DND-41 (cell line): ENCODE data around the gene ELOVL5.

Experiments
- ATAC-seq: fragments of 200-7000 bp; cut with Tn5 transposase; 3 replicates; pipeline ENCODE4 v1.9.1; 2021; ENCODE audit warnings: low read depth; ENCODE audit not compliant: insufficient read depth
- DNase-seq: peaks from one replicate; pipeline ENCODE4 v3.0.0-alpha.2; 2020
- H2AFZ ChIP-seq: 2 replicates; pipeline ENCODE4 v1.6.0; 2012; ENCODE audit warnings: low read depth, low read length
- H3K27ac ChIP-seq: 2 replicates; pipeline ENCODE4 v1.5.1; 2012; ENCODE audit warnings: low read length, inconsistent platforms
- H3K27me3 ChIP-seq: fragments of 200-600 bp; sonication (generic); 2 replicates; pipeline ENCODE4 v1.6.0; 2012; ENCODE audit warnings: low read length, mild to moderate bottlenecking, inconsistent platforms; ENCODE audit not compliant: insufficient read depth, poor library complexity
- H3K36me3 ChIP-seq: 2 replicates; pipeline ENCODE4 v1.5.1; 2012; ENCODE audit warnings: low read length, inconsistent platforms; ENCODE audit not compliant: insufficient read depth
- H3K4me1 ChIP-seq: 2 replicates; pipeline ENCODE4 v1.5.1; 2012; ENCODE audit warnings: mild to moderate bottlenecking, low read length; ENCODE audit not compliant: insufficient read depth
- H3K4me2 ChIP-seq: 2 replicates; pipeline ENCODE4 v1.6.0; 2012; ENCODE audit warnings: mild to moderate bottlenecking, moderate library complexity, low read length, inconsistent platforms; ENCODE audit not compliant: insufficient read depth
- H3K4me3 ChIP-seq, 2 experiments: fragments of 200-600 bp in 1 of 2; shearing (Covaris generic) in 1 of 2; 2 replicates each; pipeline ENCODE4 v1.5.1; 2012 to 2016; ENCODE audit warnings: inconsistent platforms in 2 of 2, low read length in 2 of 2, mild to moderate bottlenecking in 2 of 2, low read depth in 1 of 2, moderate library complexity in 1 of 2
- H3K79me2 ChIP-seq: 2 replicates; pipeline ENCODE4 v1.6.0; 2012; ENCODE audit warnings: low read length, inconsistent platforms; ENCODE audit not compliant: insufficient read depth
- H3K9ac ChIP-seq: 2 replicates; pipeline ENCODE4 v1.6.0; 2012; ENCODE audit warnings: low read depth, mild to moderate bottlenecking, inconsistent platforms, low read length, moderate library complexity
- H3K9me3 ChIP-seq: 2 replicates; pipeline ENCODE4 v1.5.1; 2012; ENCODE audit warnings: low read length, moderate library complexity, mild to moderate bottlenecking, inconsistent platforms; ENCODE audit not compliant: insufficient read depth, severe bottlenecking
- H4K20me1 ChIP-seq: 2 replicates; pipeline ENCODE4 v1.6.0; 2012; ENCODE audit warnings: low read length; ENCODE audit not compliant: insufficient read depth
- EZH2 ChIP-seq: IDR thresholded peaks from 3 replicates; pipeline ENCODE4 v1.6.1; 2012; ENCODE audit warnings: borderline replicate concordance, low read depth, mild to moderate bottlenecking, moderate library complexity, low read length, inconsistent platforms; ENCODE audit not compliant: severe bottlenecking
- TF ChIP-seq, protein P1 (sequence below): IDR thresholded peaks from 2 replicates; pipeline ENCODE4 v1.5.1; 2012; ENCODE audit warnings: borderline replicate concordance, low read length, moderate library complexity, mild to moderate bottlenecking; ENCODE audit not compliant: poor library complexity, severe bottlenecking; ENCODE audit errors: extremely low read depth

Gene ELOVL5

DNA sequence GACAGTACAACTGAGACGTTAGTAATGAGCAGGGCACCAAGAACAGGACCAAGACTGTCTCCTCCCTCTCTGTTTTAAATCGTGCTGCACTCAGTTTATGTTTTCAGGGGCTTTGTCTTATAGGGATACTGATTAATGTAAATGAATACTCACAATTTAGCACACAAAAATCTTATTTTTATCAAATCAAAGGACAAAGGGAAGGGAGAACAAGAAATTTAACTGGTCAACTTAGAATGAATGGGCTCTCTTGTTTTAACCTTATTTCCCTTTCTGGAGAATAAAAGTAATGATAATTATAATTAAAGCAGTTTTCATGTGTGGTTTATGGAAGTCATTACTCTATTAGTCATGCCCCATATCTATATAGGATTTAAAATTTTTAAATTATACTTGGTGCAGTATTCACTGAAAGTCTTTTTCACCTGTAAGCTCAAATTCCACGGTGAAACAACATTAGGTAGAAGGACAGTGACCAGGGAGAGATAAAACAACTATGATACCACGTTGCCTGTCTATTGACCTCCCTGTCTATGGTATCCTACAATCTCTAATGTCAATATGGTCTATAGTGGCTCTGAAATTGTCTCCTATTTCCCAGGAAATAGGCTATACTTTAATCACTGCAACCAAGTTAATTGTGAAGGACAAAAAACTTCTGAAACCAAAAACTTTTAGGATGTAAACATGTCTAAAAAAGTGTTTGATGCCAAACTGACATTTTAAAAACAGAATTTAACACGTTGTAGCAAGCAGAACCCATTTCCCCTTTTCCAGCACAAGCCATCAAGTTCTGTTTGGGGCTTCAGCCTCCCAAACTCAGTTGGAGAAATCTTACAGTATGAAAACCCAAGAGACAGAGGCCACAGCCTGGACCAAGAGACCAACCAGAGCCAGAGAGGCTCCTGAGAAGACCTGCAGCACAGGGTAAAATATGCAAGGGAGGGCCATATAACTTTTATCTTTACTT lies 15.0 kb downstream of the ELOVL5 start:
- Histone ChIP-seq H3K4me2 (no peak overlapping the region), H3K27ac (no peak overlapping the region), H3K4me3 (no peak overlapping the region)

DNA sequence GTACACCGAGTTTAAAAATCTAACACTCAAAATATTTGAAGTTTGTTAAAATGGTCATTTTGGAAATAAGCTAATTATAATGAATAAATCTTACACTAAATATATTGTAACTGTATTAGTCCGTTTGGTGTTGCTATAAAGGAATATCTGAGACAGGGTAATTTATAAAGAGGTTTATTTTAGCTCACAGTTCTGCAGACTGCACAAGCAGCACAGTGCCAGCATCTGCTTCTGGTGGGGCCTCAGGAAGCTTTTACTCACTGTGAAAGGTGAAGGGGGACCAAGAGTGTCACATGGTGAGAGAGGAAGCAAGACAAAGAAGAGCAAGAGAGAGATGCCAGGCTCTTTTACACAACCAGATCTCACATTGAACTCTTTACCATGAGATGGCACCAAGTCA lies 17.1 kb downstream of the ELOVL5 start:
- no peaks in the 10 kb centered on the region for H3K27me3 ChIP-seq
- no peak overlapping the region for H3K27ac ChIP-seq
- no peak overlapping the region for H3K4me2 ChIP-seq
- H3K79me2 ChIP-seq, result peaks cover 99% of the 10 kb centered on the region
- no peak overlapping the region for H3K9ac ChIP-seq
- H3K9me3 ChIP-seq, result no peaks in the 10 kb centered on the region
- H3K4me1 ChIP-seq, result peaks cover 35% of the 10 kb centered on the region
- H3K4me3 ChIP-seq, result no peak overlapping the region
- no peak for TF ChIP-seq EZH2
- TF ChIP-seq, protein P1, sequence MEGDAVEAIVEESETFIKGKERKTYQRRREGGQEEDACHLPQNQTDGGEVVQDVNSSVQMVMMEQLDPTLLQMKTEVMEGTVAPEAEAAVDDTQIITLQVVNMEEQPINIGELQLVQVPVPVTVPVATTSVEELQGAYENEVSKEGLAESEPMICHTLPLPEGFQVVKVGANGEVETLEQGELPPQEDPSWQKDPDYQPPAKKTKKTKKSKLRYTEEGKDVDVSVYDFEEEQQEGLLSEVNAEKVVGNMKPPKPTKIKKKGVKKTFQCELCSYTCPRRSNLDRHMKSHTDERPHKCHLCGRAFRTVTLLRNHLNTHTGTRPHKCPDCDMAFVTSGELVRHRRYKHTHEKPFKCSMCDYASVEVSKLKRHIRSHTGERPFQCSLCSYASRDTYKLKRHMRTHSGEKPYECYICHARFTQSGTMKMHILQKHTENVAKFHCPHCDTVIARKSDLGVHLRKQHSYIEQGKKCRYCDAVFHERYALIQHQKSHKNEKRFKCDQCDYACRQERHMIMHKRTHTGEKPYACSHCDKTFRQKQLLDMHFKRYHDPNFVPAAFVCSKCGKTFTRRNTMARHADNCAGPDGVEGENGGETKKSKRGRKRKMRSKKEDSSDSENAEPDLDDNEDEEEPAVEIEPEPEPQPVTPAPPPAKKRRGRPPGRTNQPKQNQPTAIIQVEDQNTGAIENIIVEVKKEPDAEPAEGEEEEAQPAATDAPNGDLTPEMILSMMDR, result no peak
- ATAC-seq (no peak), DNase-seq (no peak)
- no peak overlapping the region for H2AFZ ChIP-seq
- H3K36me3 ChIP-seq, result peaks cover 35% of the 10 kb centered on the region
- peaks cover 88% of the 10 kb centered on the region for H4K20me1 ChIP-seq

More for the DNA sequence above, 15.0 kb downstream of the ELOVL5 start:
- H3K27me3 ChIP-seq, result no peaks in the 10 kb centered on the region
- no peak overlapping the region for H3K9ac ChIP-seq
- TF ChIP-seq, protein P1, result no peak
- no peak for TF ChIP-seq EZH2
- H3K79me2 ChIP-seq, result peaks cover 99% of the 10 kb centered on the region
- H4K20me1 ChIP-seq, result peaks cover 90% of the 10 kb centered on the region
- no peak for ATAC-seq
- peaks cover 44% of the 10 kb centered on the region for H3K36me3 ChIP-seq
- H3K4me1 ChIP-seq, result peaks cover 47% of the 10 kb centered on the region
- no peak overlapping the region for H2AFZ ChIP-seq
- no peaks in the 10 kb centered on the region for H3K9me3 ChIP-seq
- DNase-seq, result no peak

DNA sequence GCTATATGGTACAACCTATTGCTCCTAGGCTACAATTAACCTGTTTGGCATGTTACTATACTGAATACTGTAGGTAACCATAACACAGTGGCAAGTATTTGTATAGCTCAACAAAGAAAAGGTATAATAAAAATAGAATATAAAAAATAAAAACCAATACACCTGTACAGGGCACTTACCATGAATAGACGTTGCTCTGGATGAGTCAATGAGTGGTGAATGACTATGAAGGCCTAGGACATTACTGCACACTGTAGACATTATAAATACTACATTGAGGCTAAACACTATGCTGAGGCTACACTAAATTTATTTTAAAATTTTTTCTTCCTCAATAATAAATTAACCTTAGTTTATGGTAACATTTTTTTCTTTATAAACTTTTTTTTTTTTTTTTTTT lies 18.6 kb downstream of the ELOVL5 start:
- Histone ChIP-seq H3K27me3 (no peaks in the 10 kb centered on the region), H3K4me3 (no peak overlapping the region), H2AFZ (no peak overlapping the region), H3K79me2 (peaks cover 99% of the 10 kb centered on the region), H3K9me3 (no peaks in the 10 kb centered on the region), H4K20me1 (peaks cover 88% of the 10 kb centered on the region), H3K4me2 (no peak overlapping the region), H3K9ac (no peak overlapping the region), H3K36me3 (peaks cover 26% of the 10 kb centered on the region), H3K4me1 (peaks cover 27% of the 10 kb centered on the region), H3K27ac (no peak overlapping the region)
- no peak for TF ChIP-seq EZH2
- TF ChIP-seq, protein P1, result no peak
- ATAC-seq (no peak), DNase-seq (no peak)
